Astrocyte (in vitro differentiated cells and primary cell): ENCODE measurements around the gene PLEKHA1. TPM values are rescaled to one million over a fixed set of nuclear protein-coding genes. Genes with fewer than 3 reads are reported as not detected.

Source experiments
- DNase-seq: peaks from one replicate; pipeline ENCODE4 v3.0.0-alpha.2; 2010; ENCODE audit warnings: low read depth
- FAIRE-seq: peaks from 2 replicates; lab custom pipeline; 2011; peaks lifted over from hg19 to GRCh38; lab: Jason Lieb, UNC
- H2AFZ ChIP-seq: 2 replicates; pipeline ENCODE4 v1.6.0; 2012; ENCODE audit warnings: low read depth, low read length, inconsistent platforms
- H3K27ac ChIP-seq: 2 replicates; pipeline ENCODE4 v1.5.1; 2011; ENCODE audit warnings: low read depth, low read length, inconsistent platforms
- H3K27me3 ChIP-seq: 2 replicates; pipeline ENCODE4 v1.6.0; 2011; ENCODE audit warnings: low read length, inconsistent platforms; ENCODE audit not compliant: insufficient read depth
- H3K36me3 ChIP-seq: 2 replicates; pipeline ENCODE4 v1.5.1; 2011; ENCODE audit warnings: low read length, inconsistent platforms; ENCODE audit not compliant: insufficient read depth
- H3K4me1 ChIP-seq: 2 replicates; pipeline ENCODE4 v1.5.1; 2011; ENCODE audit warnings: low read length, inconsistent platforms; ENCODE audit not compliant: insufficient read depth
- H3K4me2 ChIP-seq: 2 replicates; pipeline ENCODE4 v1.6.0; 2012; ENCODE audit warnings: low read length, inconsistent platforms
- H3K4me3 ChIP-seq: 2 replicates; pipeline ENCODE4 v1.5.1; 2011; ENCODE audit warnings: low read depth, mild to moderate bottlenecking, low read length, inconsistent platforms; ENCODE audit not compliant: insufficient read depth
- H3K79me2 ChIP-seq: 2 replicates; pipeline ENCODE4 v1.6.0; 2012; ENCODE audit warnings: mild to moderate bottlenecking, low read length, inconsistent platforms; ENCODE audit not compliant: insufficient read depth
- H3K9ac ChIP-seq: 2 replicates; pipeline ENCODE4 v1.6.0; 2012; ENCODE audit warnings: mild to moderate bottlenecking, low read length, inconsistent platforms
- H3K9me3 ChIP-seq: 2 replicates; pipeline ENCODE4 v1.5.1; 2012; ENCODE audit warnings: low read depth, mild to moderate bottlenecking, low read length, inconsistent platforms; ENCODE audit not compliant: insufficient read depth
- H4K20me1 ChIP-seq: 2 replicates; pipeline ENCODE4 v1.6.0; 2012; ENCODE audit warnings: low read length, inconsistent platforms; ENCODE audit not compliant: insufficient read depth
- H3K27ac Mint-ChIP-seq: one replicate; pipeline ENCODE4 v1.8.0; 2021; ENCODE audit warnings: mild to moderate bottlenecking, mixed read lengths; ENCODE audit not compliant: unreplicated experiment
- H3K27me3 Mint-ChIP-seq: one replicate; pipeline ENCODE4 v1.8.0; 2021; ENCODE audit warnings: low read depth, mixed read lengths; ENCODE audit not compliant: unreplicated experiment
- H3K36me3 Mint-ChIP-seq: one replicate; pipeline ENCODE4 v1.8.0; 2021; ENCODE audit warnings: low read depth, mixed read lengths; ENCODE audit not compliant: unreplicated experiment
- H3K4me1 Mint-ChIP-seq: one replicate; pipeline ENCODE4 v1.8.0; 2021; ENCODE audit warnings: low read depth, mixed read lengths; ENCODE audit not compliant: unreplicated experiment
- H3K4me3 Mint-ChIP-seq: one replicate; pipeline ENCODE4 v1.8.0; 2021; ENCODE audit warnings: mild to moderate bottlenecking, moderate library complexity, mixed read lengths; ENCODE audit not compliant: unreplicated experiment
- H3K9me3 Mint-ChIP-seq: one replicate; pipeline ENCODE4 v1.8.0; 2021; ENCODE audit warnings: mild to moderate bottlenecking, mixed read lengths; ENCODE audit not compliant: unreplicated experiment
- EZH2 ChIP-seq: IDR thresholded peaks from 2 replicates; pipeline ENCODE4 v1.6.1; 2012; ENCODE audit warnings: mild to moderate bottlenecking, low read length, inconsistent platforms; ENCODE audit not compliant: insufficient read depth
- total RNA-seq: library from RNA; stranded (reverse); gene quantifications from 2 replicates; pipeline ENCODE4 v1.2.1, GENCODE V29; 2021
- TF ChIP-seq, protein P1 (sequence below): IDR thresholded peaks from 2 replicates; pipeline ENCODE4 v1.5.1; 2011; ENCODE audit warnings: low read depth, mild to moderate bottlenecking, inconsistent platforms, low read length, moderate library complexity; ENCODE audit not compliant: insufficient read depth

PLEKHA1 gene
- total RNA-seq, 1 donor from 2014 or later: 31.7 TPM

DNA sequence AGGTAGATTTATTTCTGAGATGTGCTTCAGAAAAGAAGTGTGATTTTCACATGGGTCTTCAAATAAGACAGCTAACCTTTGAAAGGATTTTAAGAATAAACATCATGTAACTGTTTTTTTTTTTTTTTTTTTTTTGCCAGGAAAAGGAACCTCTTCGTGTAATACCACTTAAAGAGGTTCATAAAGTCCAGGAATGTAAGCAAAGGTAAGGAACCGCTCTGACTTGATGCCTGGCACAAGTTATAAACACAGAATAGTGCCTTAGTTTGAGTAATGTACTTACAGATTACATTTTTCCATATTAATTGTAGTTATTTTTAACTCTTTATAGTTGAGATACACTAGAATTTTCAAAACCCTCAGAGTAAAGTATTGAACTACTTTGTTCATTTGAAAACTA is 49.6 kb downstream of the PLEKHA1 start:
- FAIRE-seq (no peak), DNase-seq (no peak)
- H3K36me3 Mint-ChIP-seq: peaks cover 2% of the 10 kb centered on the region
- Histone ChIP-seq H3K79me2 (no peaks in the 10 kb centered on the region), H3K9me3 (no peaks in the 10 kb centered on the region), H3K27me3 (no peaks in the 10 kb centered on the region), H2AFZ (no peak overlapping the region), H3K36me3 (peaks cover 3% of the 10 kb centered on the region), H4K20me1 (no peaks in the 10 kb centered on the region), H3K4me1 (peaks cover 3% of the 10 kb centered on the region), H3K4me2 (no peak overlapping the region), H3K9ac (no peak overlapping the region), H3K4me3 (no peak overlapping the region), H3K27ac (no peak overlapping the region)
- TF ChIP-seq EZH2: no peak
- H3K27me3 Mint-ChIP-seq: no peaks in the 10 kb centered on the region
- H3K4me1 Mint-ChIP-seq: peaks cover 6% of the 10 kb centered on the region
- H3K4me3 Mint-ChIP-seq: no peak overlapping the region
- no peaks in the 10 kb centered on the region for H3K9me3 Mint-ChIP-seq
- no peak overlapping the region for H3K27ac Mint-ChIP-seq

DNA sequence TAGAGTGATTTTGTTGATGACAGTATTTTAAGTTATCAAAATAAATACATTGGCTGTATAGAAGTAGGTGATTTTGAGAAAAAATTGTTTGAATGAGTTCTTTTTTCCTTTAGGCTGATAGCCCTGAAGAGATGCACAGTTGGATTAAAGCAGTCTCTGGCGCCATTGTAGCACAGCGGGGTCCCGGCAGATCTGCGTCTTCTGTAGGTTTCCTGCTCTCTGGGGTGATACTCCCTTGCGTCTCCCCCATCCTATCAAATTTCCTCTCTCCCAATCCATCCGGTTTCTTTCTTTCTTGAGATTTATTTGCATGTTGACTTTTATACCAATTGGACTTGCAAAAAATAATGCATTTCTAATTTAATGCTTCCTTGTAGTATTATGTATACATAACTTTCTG is 52.3 kb downstream of the PLEKHA1 start:
- Histone ChIP-seq H3K9me3 (no peaks in the 10 kb centered on the region), H3K27ac (no peak overlapping the region), H3K27me3 (no peaks in the 10 kb centered on the region), H4K20me1 (no peaks in the 10 kb centered on the region), H3K9ac (no peak overlapping the region), H3K79me2 (no peaks in the 10 kb centered on the region), H3K4me2 (no peak overlapping the region), H3K4me1 (no peaks in the 10 kb centered on the region), H2AFZ (no peak overlapping the region), H3K36me3 (peaks cover 6% of the 10 kb centered on the region), H3K4me3 (no peak overlapping the region)
- Mint-ChIP-seq H3K9me3 (no peaks in the 10 kb centered on the region), H3K36me3 (peaks cover under 1% of the 10 kb centered on the region), H3K4me3 (no peak overlapping the region), H3K27ac (no peak overlapping the region), H3K4me1 (no peaks in the 10 kb centered on the region), H3K27me3 (no peaks in the 10 kb centered on the region)
- FAIRE-seq: no peak
- no peak for DNase-seq
- TF ChIP-seq EZH2: no peak
- TF ChIP-seq, protein P1, sequence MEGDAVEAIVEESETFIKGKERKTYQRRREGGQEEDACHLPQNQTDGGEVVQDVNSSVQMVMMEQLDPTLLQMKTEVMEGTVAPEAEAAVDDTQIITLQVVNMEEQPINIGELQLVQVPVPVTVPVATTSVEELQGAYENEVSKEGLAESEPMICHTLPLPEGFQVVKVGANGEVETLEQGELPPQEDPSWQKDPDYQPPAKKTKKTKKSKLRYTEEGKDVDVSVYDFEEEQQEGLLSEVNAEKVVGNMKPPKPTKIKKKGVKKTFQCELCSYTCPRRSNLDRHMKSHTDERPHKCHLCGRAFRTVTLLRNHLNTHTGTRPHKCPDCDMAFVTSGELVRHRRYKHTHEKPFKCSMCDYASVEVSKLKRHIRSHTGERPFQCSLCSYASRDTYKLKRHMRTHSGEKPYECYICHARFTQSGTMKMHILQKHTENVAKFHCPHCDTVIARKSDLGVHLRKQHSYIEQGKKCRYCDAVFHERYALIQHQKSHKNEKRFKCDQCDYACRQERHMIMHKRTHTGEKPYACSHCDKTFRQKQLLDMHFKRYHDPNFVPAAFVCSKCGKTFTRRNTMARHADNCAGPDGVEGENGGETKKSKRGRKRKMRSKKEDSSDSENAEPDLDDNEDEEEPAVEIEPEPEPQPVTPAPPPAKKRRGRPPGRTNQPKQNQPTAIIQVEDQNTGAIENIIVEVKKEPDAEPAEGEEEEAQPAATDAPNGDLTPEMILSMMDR: no peak

DNA sequence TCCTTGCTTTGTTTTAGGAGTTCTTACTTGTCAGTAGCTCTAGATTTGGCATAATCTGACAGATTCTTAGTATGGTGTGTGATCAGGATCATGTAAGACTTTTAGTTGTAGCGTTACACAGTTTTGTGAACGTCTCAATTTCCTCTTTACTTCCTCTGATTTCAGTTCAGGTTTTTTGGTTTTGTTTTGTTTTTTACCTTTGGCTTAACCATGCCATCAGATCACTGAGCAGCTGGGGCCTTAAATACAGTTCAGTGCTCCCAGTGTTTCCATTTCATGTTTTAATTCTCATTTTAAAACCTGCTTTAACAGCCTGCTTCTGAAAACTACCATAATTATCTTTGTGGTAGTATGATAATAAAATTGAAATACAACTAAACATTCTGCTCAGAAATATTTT is 52.8 kb downstream of the PLEKHA1 start:
- Mint-ChIP-seq H3K27ac (no peak overlapping the region), H3K9me3 (no peaks in the 10 kb centered on the region), H3K36me3 (no peaks in the 10 kb centered on the region), H3K4me1 (no peaks in the 10 kb centered on the region), H3K4me3 (no peak overlapping the region), H3K27me3 (no peaks in the 10 kb centered on the region)
- no peak overlapping the region for H3K27ac ChIP-seq
- H3K79me2 ChIP-seq: no peaks in the 10 kb centered on the region
- no peak overlapping the region for H3K9ac ChIP-seq
- H3K4me3 ChIP-seq: no peak overlapping the region
- H4K20me1 ChIP-seq: no peaks in the 10 kb centered on the region
- H3K4me1 ChIP-seq: no peaks in the 10 kb centered on the region
- no peak overlapping the region for H3K4me2 ChIP-seq
- no peak overlapping the region for H2AFZ ChIP-seq
- TF ChIP-seq, protein P1: no peak
- TF ChIP-seq EZH2: no peak
- H3K27me3 ChIP-seq: no peaks in the 10 kb centered on the region
- H3K9me3 ChIP-seq: no peaks in the 10 kb centered on the region
- peaks cover 4% of the 10 kb centered on the region for H3K36me3 ChIP-seq
- FAIRE-seq: peak; percentile 34
- no peak for DNase-seq
